IMR-90 (cell line): ENCODE data around the gene LRP1B. TPM values are rescaled to one million over a fixed set of nuclear protein-coding genes. Genes with fewer than 3 reads are reported as not detected.

Experiments
- ATAC-seq: fragments of 200-7000 bp; cut with Tn5 transposase; 2 replicates; pipeline ENCODE4 v1.9.1; 2020; ENCODE audit warnings: low read depth, mild to moderate bottlenecking, moderate library complexity
- BruUV-seq: library from RNA; stranded (reverse); fragments of 400-500 nt; replicated peaks from 2 replicates; lab custom pipeline; 2021; lab: Mats Ljungman, UMichigan
- CTCF ChIA-PET: fragments of 300-600 bp; formaldehyde crosslinking; extraction: SDS; loops from one replicate; lab custom pipeline; 2021; ENCODE audit warnings: antibody characterized with exemption; lab: Yijun Ruan, JAX
- POLR2A ChIA-PET: fragments of 300-600 bp; sonication (Branson Sonifier 250); formaldehyde crosslinking; loops from one replicate; lab custom pipeline; 2022; ENCODE audit warnings: antibody characterized with exemption; ENCODE audit not compliant: unreplicated experiment; lab: Charles Lee
- DNase-seq: peaks from one replicate; pipeline ENCODE4 v3.0.0; 2013
- H2AFZ ChIP-seq: replicated peaks from 2 replicates; pipeline ENCODE3; 2013; ENCODE audit warnings: low read length, mild to moderate bottlenecking; ENCODE audit not compliant: poor library complexity
- H2AK5ac ChIP-seq: 2 replicates; pipeline ENCODE4 v1.6.1; 2013; ENCODE audit warnings: low read depth, low read length, inconsistent platforms
- H2AK9ac ChIP-seq: replicated peaks from 2 replicates; pipeline ENCODE3; 2013; ENCODE audit warnings: mild to moderate bottlenecking, low read depth, low read length, moderate library complexity; ENCODE audit not compliant: poor library complexity
- H2BK120ac ChIP-seq: 2 replicates; pipeline ENCODE4 v1.6.1; 2013; ENCODE audit warnings: low read depth, low read length, inconsistent platforms
- H2BK15ac ChIP-seq: 3 replicates; pipeline ENCODE4 v1.6.1; 2013; ENCODE audit warnings: low read depth, low read length, inconsistent platforms
- H2BK20ac ChIP-seq: 2 replicates; pipeline ENCODE4 v1.6.1; 2013; ENCODE audit warnings: low read depth, mild to moderate bottlenecking, inconsistent platforms, low read length, moderate library complexity
- H2BK5ac ChIP-seq: 2 replicates; pipeline ENCODE4 v1.6.1; 2013; ENCODE audit warnings: mild to moderate bottlenecking, low read depth, low read length, inconsistent platforms; ENCODE audit not compliant: poor library complexity, severe bottlenecking
- H3K14ac ChIP-seq: replicated peaks from 2 replicates; pipeline ENCODE4 v1.6.1; 2013; ENCODE audit warnings: low read depth, low read length, inconsistent platforms
- H3K18ac ChIP-seq: 2 replicates; pipeline ENCODE4 v1.6.1; 2013; ENCODE audit warnings: low read depth, low read length, control low read depth
- H3K23ac ChIP-seq: 2 replicates; pipeline ENCODE4 v1.6.1; 2013; ENCODE audit warnings: low read depth, low read length, inconsistent platforms
- H3K27ac ChIP-seq: 2 replicates; pipeline ENCODE4 v1.5.1; 2013; ENCODE audit warnings: mild to moderate bottlenecking, control low read depth, low read length; ENCODE audit not compliant: insufficient read depth
- H3K27me3 ChIP-seq: 2 replicates; pipeline ENCODE4 v1.6.1; 2013; ENCODE audit warnings: low read length; ENCODE audit not compliant: control insufficient read depth, insufficient read depth
- H3K36me3 ChIP-seq: 2 replicates; pipeline ENCODE4 v1.6.1; 2013; ENCODE audit warnings: low read length, mixed read lengths; ENCODE audit not compliant: control insufficient read depth, insufficient read depth
- H3K4ac ChIP-seq: 2 replicates; pipeline ENCODE4 v1.6.1; 2013; ENCODE audit warnings: low read depth, low read length, inconsistent platforms
- H3K4me1 ChIP-seq: 2 replicates; pipeline ENCODE4 v1.6.1; 2013; ENCODE audit warnings: low read length, mixed read lengths; ENCODE audit not compliant: control insufficient read depth, insufficient read depth
- H3K4me2 ChIP-seq: 2 replicates; pipeline ENCODE4 v1.6.1; 2013; ENCODE audit warnings: low read depth, mild to moderate bottlenecking, control low read depth, low read length, moderate library complexity
- H3K4me3 ChIP-seq: 2 replicates; pipeline ENCODE4 v1.5.1; 2013; ENCODE audit warnings: low read depth, mild to moderate bottlenecking, control low read depth, low read length, moderate library complexity; ENCODE audit not compliant: insufficient read depth
- H3K56ac ChIP-seq: 2 replicates; pipeline ENCODE4 v1.6.1; 2013; ENCODE audit warnings: low read length, inconsistent platforms; ENCODE audit not compliant: insufficient read depth; ENCODE audit errors: extremely low read depth
- H3K79me1 ChIP-seq, 2 experiments: 2 replicates each; pipeline ENCODE4 v1.6.1; 2013; ENCODE audit warnings: low read length in 2 of 2, inconsistent platforms in 1 of 2, low read depth in 1 of 2
- H3K9ac ChIP-seq: 2 replicates; pipeline ENCODE4 v1.6.1; 2013; ENCODE audit warnings: low read depth, low read length, control low read depth
- H3K9me1 ChIP-seq: 2 replicates; pipeline ENCODE4 v1.6.1; 2013; ENCODE audit warnings: low read length, inconsistent platforms; ENCODE audit not compliant: insufficient read depth
- H3K9me3 ChIP-seq: 2 replicates; pipeline ENCODE4 v1.6.1; 2013; ENCODE audit warnings: low read length; ENCODE audit not compliant: control insufficient read depth, insufficient read depth
- H4K20me1 ChIP-seq: 2 replicates; pipeline ENCODE4 v1.6.1; 2013; ENCODE audit warnings: low read length, inconsistent platforms; ENCODE audit not compliant: insufficient read depth
- H4K5ac ChIP-seq: 2 replicates; pipeline ENCODE4 v1.6.1; 2013; ENCODE audit warnings: mild to moderate bottlenecking, low read depth, low read length, control low read depth
- H4K8ac ChIP-seq, 2 experiments: 2 replicates each; pipeline ENCODE4 v1.6.1; 2013; ENCODE audit warnings: low read depth in 2 of 2, low read length in 2 of 2, control low read depth in 1 of 2, inconsistent platforms in 1 of 2
- H4K91ac ChIP-seq: 2 replicates; pipeline ENCODE4 v1.6.1; 2013; ENCODE audit warnings: low read depth, low read length, inconsistent platforms; ENCODE audit not compliant: insufficient read depth
- CEBPB ChIP-seq: IDR thresholded peaks from 2 replicates; pipeline ENCODE4 v1.6.1; 2012; ENCODE audit warnings: low read depth, low read length, improper control_type of control experiment
- RCOR1 ChIP-seq: IDR thresholded peaks from 2 replicates; pipeline ENCODE4 v1.6.1; 2012; ENCODE audit warnings: mild to moderate bottlenecking, low read length, improper control_type of control experiment; ENCODE audit not compliant: insufficient replicate concordance
- WGBS, 2 experiments: methylation state at CpG; one replicate each; pipeline versions ENCODE4 v1.1.5 to v1.1.7; 2013; ENCODE audit warnings: missing lambda C conversion rate in 2 of 2; ENCODE audit not compliant: insufficient read length in 1 of 2; ENCODE audit errors: extremely low coverage in 2 of 2; 5-methylcytosine and 5-hydroxymethylcytosine counted together
- dilution Hi-C: fragments of 300-500 bp; cut with HindIII; formaldehyde crosslinking; loops from one replicate; pipeline ENCODE4 v1.14.3; 2018; ENCODE audit warnings: low sequenced_read_pairs; ENCODE audit not compliant: unreplicated experiment
- in situ Hi-C: fragments of 300-500 bp; cut with MboI; formaldehyde crosslinking; loops from 3 replicates; pipeline ENCODE4 v1.14.3; 2019; ENCODE audit warnings: low sequenced_read_pairs, inconsistent platforms, mixed read lengths
- intact Hi-C: fragments of 100-400 bp; cut with micrococcal nuclease; formaldehyde crosslinking; loops from 2 replicates; pipeline ENCODE4 v1.10.0; 2022
- polyA plus RNA-seq, 3 experiments: library from polyadenylated mRNA; depleted of rRNA; stranded (reverse); fragments of >200 nt; gene quantifications; 2 replicates each; pipeline ENCODE4 v1.2.3, GENCODE V29; 2012; ENCODE audit warnings: low replicate concordance in 1 of 3
- total RNA-seq: library from RNA; depleted of rRNA; stranded (reverse); fragments of >200 nt; gene quantifications from 2 replicates; pipeline ENCODE4 v1.2.3, GENCODE V29; 2012

Gene LRP1B
- total and polyA plus RNA-seq, 2 of the 4 experiments (the other 2 are of a cell fraction) = under 0.01 to 0.02 TPM

- Histone ChIP-seq H3K9ac (no peak overlapping the region), H2BK5ac (no peak overlapping the region), H4K91ac (no peak overlapping the region), H3K56ac (no peak overlapping the region), H3K14ac (no peak overlapping the region), H2AK9ac (no peak overlapping the region), H3K4ac (no peak overlapping the region), H3K4me3 (no peak overlapping the region), H4K5ac (no peak overlapping the region), H3K4me1 (no peaks in the 10 kb centered on the region), H2BK120ac (no peak overlapping the region), H3K27ac (no peak overlapping the region), H2BK20ac (no peak overlapping the region), H2BK15ac (no peak overlapping the region), H2AFZ (no peak overlapping the region), H3K27me3 (no peaks in the 10 kb centered on the region), H3K36me3 (no peaks in the 10 kb centered on the region), H4K20me1 (no peaks in the 10 kb centered on the region), H3K4me2 (no peak overlapping the region), H3K9me3 (peaks cover 5% of the 10 kb centered on the region; the same call in 1 of the 2 replicates), H3K23ac (no peak overlapping the region), H2AK5ac (no peak overlapping the region), H3K79me1 (no peaks in the 10 kb centered on the region), H4K8ac (no peak overlapping the region), H3K9me1 (no peaks in the 10 kb centered on the region), H3K18ac (no peak overlapping the region)
- ChIA-PET POLR2A (no interaction called here), CTCF (no interaction called here)
- DNase-seq (no peak), ATAC-seq (no peak)
- in situ Hi-C loops = no loop called here
- dilution Hi-C loops = no loop called here
- TF ChIP-seq RCOR1 (no peak), CEBPB (peak; percentile 90)
- no CpG with 5 or more reads among the region's 3 CpGs for WGBS, 2 experiments
- no TSS peak for BruUV-seq
- intact Hi-C loops = loop anchor here (10.0 kb wide), 1 partner anchor 689 kb away; no protein-coding TSS in a partner anchor
These were observed 1265.0 kb downstream of the LRP1B start for GRCh38 chr2:140865837-140866236.
